ENCODE measurements around the gene DDIT4. TPM values are rescaled to one million over a fixed set of nuclear protein-coding genes. Genes with fewer than 3 reads are reported as not detected.

DDIT4 gene
- total RNA-seq, 1 experiment from 2014 or later, result 68.9 TPM

DNA sequence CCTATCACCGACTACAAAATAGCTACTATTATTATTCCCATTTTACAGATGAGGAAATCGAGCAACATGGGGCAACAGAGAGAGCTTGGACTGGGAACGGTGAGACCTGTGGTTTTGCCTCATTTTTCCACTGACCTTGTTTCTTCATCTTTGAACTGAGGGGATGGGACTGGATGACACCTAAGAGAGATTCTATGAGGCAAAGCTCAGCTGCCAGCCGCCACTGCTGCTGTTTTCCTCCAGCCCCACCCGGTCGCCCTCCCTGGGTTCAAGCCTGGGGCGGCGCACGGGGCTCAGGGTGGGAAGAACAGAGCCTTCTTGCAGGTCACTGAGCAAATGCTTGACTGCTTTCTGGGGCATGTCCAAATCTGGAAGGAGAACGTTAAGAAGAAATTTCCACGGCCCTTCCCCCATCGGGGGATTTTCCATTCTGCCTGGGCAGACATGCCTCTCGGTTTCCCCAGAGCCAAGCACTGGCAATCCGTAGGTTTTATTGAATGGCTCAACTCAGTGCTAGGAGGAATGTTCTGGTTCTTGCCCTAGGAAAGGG is 12.3 kb downstream of the DDIT4 start:
- no TSS peak for BruUV-seq (replicated peaks)
- ATAC-seq (no peak), DNase-seq (no peak)
- TF ChIP-seq, protein P1, sequence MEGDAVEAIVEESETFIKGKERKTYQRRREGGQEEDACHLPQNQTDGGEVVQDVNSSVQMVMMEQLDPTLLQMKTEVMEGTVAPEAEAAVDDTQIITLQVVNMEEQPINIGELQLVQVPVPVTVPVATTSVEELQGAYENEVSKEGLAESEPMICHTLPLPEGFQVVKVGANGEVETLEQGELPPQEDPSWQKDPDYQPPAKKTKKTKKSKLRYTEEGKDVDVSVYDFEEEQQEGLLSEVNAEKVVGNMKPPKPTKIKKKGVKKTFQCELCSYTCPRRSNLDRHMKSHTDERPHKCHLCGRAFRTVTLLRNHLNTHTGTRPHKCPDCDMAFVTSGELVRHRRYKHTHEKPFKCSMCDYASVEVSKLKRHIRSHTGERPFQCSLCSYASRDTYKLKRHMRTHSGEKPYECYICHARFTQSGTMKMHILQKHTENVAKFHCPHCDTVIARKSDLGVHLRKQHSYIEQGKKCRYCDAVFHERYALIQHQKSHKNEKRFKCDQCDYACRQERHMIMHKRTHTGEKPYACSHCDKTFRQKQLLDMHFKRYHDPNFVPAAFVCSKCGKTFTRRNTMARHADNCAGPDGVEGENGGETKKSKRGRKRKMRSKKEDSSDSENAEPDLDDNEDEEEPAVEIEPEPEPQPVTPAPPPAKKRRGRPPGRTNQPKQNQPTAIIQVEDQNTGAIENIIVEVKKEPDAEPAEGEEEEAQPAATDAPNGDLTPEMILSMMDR (conservative IDR thresholded peaks at IDR 0.05; ENCODE audit: low read depth, low read length), result no peak
- TF ChIP-seq EZH2phosphoT487 (IDR thresholded peaks at IDR 0.05; ENCODE audit: borderline replicate concordance, low read length) (no peak), EZH2 (IDR thresholded peaks at IDR 0.05; ENCODE audit: low read length, unreplicated experiment) (no peak)
- Histone ChIP-seq H3K9ac (ENCODE audit: low read length) (no peak overlapping the region), H3K36me3 (ENCODE audit: low read depth, low read length) (no peaks in the 10 kb centered on the region), H3K9me3 (ENCODE audit: low read length) (no peaks in the 10 kb centered on the region), H3K79me2 (ENCODE audit: low read length) (no peaks in the 10 kb centered on the region), H3F3A (ENCODE audit: low read length, unreplicated experiment) (no peaks in the 10 kb centered on the region), H3K27me3 (ENCODE audit: low read length) (no peaks in the 10 kb centered on the region), H4K20me1 (ENCODE audit: low read length) (no peaks in the 10 kb centered on the region), H3K9me2 (replicated peaks; ENCODE audit: low read length) (no peaks in the 10 kb centered on the region), H3K4me3 (ENCODE audit: low read length) (no peak overlapping the region), H2AFZ (ENCODE audit: low read length) (no peak overlapping the region), H3K27ac (ENCODE audit: low read length) (no peak overlapping the region), H3K4me1 (ENCODE audit: insufficient read depth, low read length) (0 out of 2 replicates have a peak, but pooled peaks cover under 1% of the 10 kb centered on the region), H3K4me2 (ENCODE audit: low read length) (no peak overlapping the region)
- ChIA-PET CTCF (no interaction called here), POLR2A (ENCODE audit: unreplicated experiment) (no interaction called here)
- intact Hi-C loops (cut with micrococcal nuclease), result no loop called here

GRCh38 chr10:72291019-72291532 is 17.4 kb downstream of the DDIT4 start:
- intact Hi-C loops (cut with micrococcal nuclease), result no loop called here
- ATAC-seq, result no peak
- Histone ChIP-seq H3K9me2 (replicated peaks; ENCODE audit: low read length) (no peaks in the 10 kb centered on the region), H3K36me3 (ENCODE audit: low read depth, low read length) (no peaks in the 10 kb centered on the region), H3K27ac (ENCODE audit: low read length) (peak overlapping the region; percentile 78), H3F3A (ENCODE audit: low read length, unreplicated experiment) (no peaks in the 10 kb centered on the region), H4K20me1 (ENCODE audit: low read length) (no peaks in the 10 kb centered on the region), H3K79me2 (ENCODE audit: low read length) (no peaks in the 10 kb centered on the region), H3K9me3 (ENCODE audit: low read length) (no peaks in the 10 kb centered on the region), H3K27me3 (ENCODE audit: low read length) (no peaks in the 10 kb centered on the region), H3K4me1 (ENCODE audit: insufficient read depth, low read length) (peaks cover 24% of the 10 kb centered on the region), H3K4me3 (ENCODE audit: low read length) (no peak overlapping the region), H3K9ac (ENCODE audit: low read length) (peak overlapping the region; percentile 48; the same call in 1 of the 2 replicates), H2AFZ (ENCODE audit: low read length) (no peak overlapping the region), H3K4me2 (ENCODE audit: low read length) (no peak overlapping the region)
- DNase-seq, result peak; percentile 22
- TF ChIP-seq, protein P1 (conservative IDR thresholded peaks at IDR 0.05; ENCODE audit: low read depth, low read length), result no peak
- TF ChIP-seq EZH2phosphoT487 (IDR thresholded peaks at IDR 0.05; ENCODE audit: borderline replicate concordance, low read length), result no peak
- no peak for TF ChIP-seq EZH2 (IDR thresholded peaks at IDR 0.05; ENCODE audit: low read length, unreplicated experiment)
- no TSS peak for BruUV-seq (replicated peaks)
- ChIA-PET CTCF (no interaction called here), POLR2A (ENCODE audit: unreplicated experiment) (no interaction called here)

- no peaks in the 10 kb centered on the region for H3F3A ChIP-seq (ENCODE audit: low read length, unreplicated experiment)
Measured at GRCh38 chr10:72292223-72292691, 18.5 kb downstream of the DDIT4 start.

More at GRCh38 chr10:72292223-72292691, 18.5 kb downstream of the DDIT4 start:
- no peaks in the 10 kb centered on the region for H3K9me2 ChIP-seq (replicated peaks; ENCODE audit: low read length)
- H3K4me2 ChIP-seq (ENCODE audit: low read length), result peak overlapping the region; percentile 55
- peaks cover 32% of the 10 kb centered on the region for H3K4me1 ChIP-seq (ENCODE audit: insufficient read depth, low read length)
- H3K27me3 ChIP-seq (ENCODE audit: low read length), result no peaks in the 10 kb centered on the region
- H4K20me1 ChIP-seq (ENCODE audit: low read length), result no peaks in the 10 kb centered on the region
- DNase-seq, result peak; percentile 93
- intact Hi-C loops (cut with micrococcal nuclease), result loop anchor here (2.0 kb wide), 1 partner anchor 47 kb away; no protein-coding TSS in a partner anchor
- H2AFZ ChIP-seq (ENCODE audit: low read length), result no peak overlapping the region
- CTCF ChIA-PET, result no interaction called here
- H3K9ac ChIP-seq (ENCODE audit: low read length), result peak overlapping the region; percentile 59
- TF ChIP-seq, protein P1 (conservative IDR thresholded peaks at IDR 0.05; ENCODE audit: low read depth, low read length), result no peak
- TF ChIP-seq EZH2 (IDR thresholded peaks at IDR 0.05; ENCODE audit: low read length, unreplicated experiment), result no peak
- TF ChIP-seq EZH2phosphoT487 (IDR thresholded peaks at IDR 0.05; ENCODE audit: borderline replicate concordance, low read length), result no peak
- H3K4me3 ChIP-seq (ENCODE audit: low read length), result no peak overlapping the region
- no peaks in the 10 kb centered on the region for H3K36me3 ChIP-seq (ENCODE audit: low read depth, low read length)
- BruUV-seq (replicated peaks), result no TSS peak
- peak; percentile 81 for ATAC-seq
- H3K79me2 ChIP-seq (ENCODE audit: low read length), result no peaks in the 10 kb centered on the region
- POLR2A ChIA-PET (ENCODE audit: unreplicated experiment), result interaction anchor here (0.7 kb wide), 2 partner anchors 19 to 818 kb away, joined by 3 read pairs; no protein-coding TSS in a partner anchor
- no peaks in the 10 kb centered on the region for H3K9me3 ChIP-seq (ENCODE audit: low read length)
- peak overlapping the region; percentile 92 for H3K27ac ChIP-seq (ENCODE audit: low read length)

All from PC-3 (cell line).